Lower leg skin (tissue), 4 donors: ENCODE measurements around the gene SULT2B1. TPM values are rescaled to one million over a fixed set of nuclear protein-coding genes. Genes with fewer than 3 reads are reported as not detected.

ENCODE experiments used
- DNase-seq, 2 donors: peaks; one replicate each; pipeline ENCODE4 v3.0.0-alpha.2; 2019; ENCODE audit warnings: low spot score in 2 of 2
- H3K4me3 ChIP-seq: fragments of 200-600 bp; sonication (generic); 2 replicates; pipeline ENCODE4 v1.5.1; 2017; ENCODE audit warnings: mild to moderate bottlenecking, low read depth; ENCODE audit not compliant: poor library complexity, severe bottlenecking
- CTCF ChIP-seq, 3 donors: fragments of 450-650 bp; IDR thresholded peaks; one replicate each; pipeline ENCODE4 v1.5.1; 2016; ENCODE audit warnings: antibody characterized with exemption in 3 of 3, mild to moderate bottlenecking in 3 of 3, moderate library complexity in 2 of 3
- POLR2A ChIP-seq, 2 donors: fragments of 450-650 bp; IDR thresholded peaks; one replicate each; pipeline ENCODE4 v1.6.1; 2016 to 2017; ENCODE audit warnings: antibody characterized with exemption in 2 of 2, mild to moderate bottlenecking in 1 of 2, moderate library complexity in 1 of 2
- WGBS, 2 donors: methylation state at CpG; one replicate each; pipeline ENCODE4 v1.1.5; 2018; 5-methylcytosine and 5-hydroxymethylcytosine counted together
- intact Hi-C: fragments of 100-400 bp; cut with DNase I; formaldehyde crosslinking; loops from one replicate; pipeline ENCODE4 v1.15.0; 2023; ENCODE audit warnings: low total_unique reads
- total RNA-seq, 4 donors: library from RNA; depleted of rRNA; stranded (reverse); fragments of >200 nt; gene quantifications; one replicate each; pipeline ENCODE4 v1.1.0, GENCODE V29; 2016

The SULT2B1 gene
- total RNA-seq, 4 donors from 2014 or later: 119 to 191 (median 166) TPM

- WGBS, 2 donors: 71 to 76% methylated on average over 4 of the region's 4 CpGs
- DNase-seq: no peak
- intact Hi-C loops: no loop called here
- H3K4me3 ChIP-seq: no peak overlapping the region
- TF ChIP-seq POLR2A (IDR thresholded peaks at IDR 0.05) (no peak), CTCF (IDR thresholded peaks at IDR 0.05) (no peak)
Observed at GRCh38 chr19:48596237-48596636, 44.3 kb downstream of the SULT2B1 start.

- no peak overlapping the region for H3K4me3 ChIP-seq
- no peak for DNase-seq
- WGBS, 2 donors: 72 to 79% methylated on average over 23 to 39 of the region's 39 CpGs
- intact Hi-C loops: no loop called here
- TF ChIP-seq CTCF (IDR thresholded peaks at IDR 0.05) (no peak), POLR2A (IDR thresholded peaks at IDR 0.05) (no peak)
Observed at GRCh38 chr19:48596679-48597465, 44.9 kb downstream of the SULT2B1 start.

- intact Hi-C loops: no loop called here
- DNase-seq: no peak
- 64 to 72% methylated on average over 24 to 25 of the region's 30 CpGs for WGBS, 2 donors
- no peak for TF ChIP-seq CTCF (IDR thresholded peaks at IDR 0.05)
- H3K4me3 ChIP-seq: no peak overlapping the region
Observed at GRCh38 chr19:48598996-48599700, 47.2 kb downstream of the SULT2B1 start.

- 86% methylated on average over 9 to 13 of the region's 21 CpGs for WGBS, 2 donors
- DNase-seq: no peak
- intact Hi-C loops: no loop called here
- TF ChIP-seq CTCF (IDR thresholded peaks at IDR 0.05): no peak
- no peak for TF ChIP-seq POLR2A (IDR thresholded peaks at IDR 0.05)
- no peak overlapping the region for H3K4me3 ChIP-seq
Observed at GRCh38 chr19:48600679-48601417, 48.9 kb downstream of the SULT2B1 start.

GRCh38 chr19:48603001-48603400 is 51.0 kb downstream of the SULT2B1 start:
- 75 to 78% methylated on average over 9 of the region's 9 CpGs for WGBS, 2 donors

More at GRCh38 chr19:48603001-48603400, 51.0 kb downstream of the SULT2B1 start:
- intact Hi-C loops: no loop called here
- TF ChIP-seq CTCF (IDR thresholded peaks at IDR 0.05) (no peak), POLR2A (IDR thresholded peaks at IDR 0.05) (no peak)
- DNase-seq: no peak
- no peak overlapping the region for H3K4me3 ChIP-seq
